Measurements from ENCODE around the gene PDE3A.

- TF ChIP-seq CTCF (IDR thresholded peaks at IDR 0.05) = no peak
- no peak for TF ChIP-seq EP300 (IDR thresholded peaks at IDR 0.05)
- no peak for TF ChIP-seq POLR2AphosphoS5 (IDR thresholded peaks at IDR 0.05)
- TF ChIP-seq POLR2A (IDR thresholded peaks at IDR 0.05) = no peak
Observed at GRCh38 chr12:20345866-20346265, 22.5 kb upstream of the PDE3A start.
